ENCODE results near the gene CHP1.
A peak's percentile ranks its signal among the peaks of the same experiment; 100 is the strongest.
"Not testable (repeated sequence)": the region's sequence is repeated elsewhere in the genome, so short reads cannot be mapped to it uniquely, and the experiment has no call there.

The CHP1 gene

GRCh38 chr15:41230345-41230649 lies 771 bp upstream of the CHP1 start:
- H3K4me1 ChIP-seq (ENCODE audit: insufficient read depth, low read length), result peaks cover 3% of the 10 kb centered on the region; the same call in 1 of the 2 replicates
- 33% methylated on average over 10 of the region's 10 CpGs for WGBS
- H3K27ac ChIP-seq (ENCODE audit: low read depth, low read length), result no peak overlapping the region; the same call in 1 of the 2 replicates
- no peaks in the 10 kb centered on the region; the same call in 1 of the 2 replicates for H3K36me3 ChIP-seq (ENCODE audit: insufficient read depth, low read length)
- H3K9me3 ChIP-seq (ENCODE audit: insufficient read depth, low read depth, low read length), result no peaks in the 10 kb centered on the region
- peak overlapping the region; percentile 72 for H3K4me3 ChIP-seq (ENCODE audit: low read length)
- H3K9ac ChIP-seq (ENCODE audit: low read depth, low read length), result no peak overlapping the region
- H3K27me3 ChIP-seq (ENCODE audit: insufficient read depth, low read length), result peaks cover 5% of the 10 kb centered on the region; the same call in 1 of the 2 replicates

GRCh38 chr15:41231422-41232226 lies 556 bp downstream of the CHP1 start:
- peak overlapping the region; percentile 65 for H3K9ac ChIP-seq (ENCODE audit: low read depth, low read length)
- no peaks in the 10 kb centered on the region; the same call in 1 of the 2 replicates for H3K36me3 ChIP-seq (ENCODE audit: insufficient read depth, low read length)
- H3K9me3 ChIP-seq (ENCODE audit: insufficient read depth, low read depth, low read length), result no peaks in the 10 kb centered on the region
- H3K4me3 ChIP-seq (ENCODE audit: low read length), result peak overlapping the region; percentile 72
- H3K27ac ChIP-seq (ENCODE audit: low read depth, low read length), result peak overlapping the region; percentile 48; the same call in 1 of the 2 replicates
- H3K27me3 ChIP-seq (ENCODE audit: insufficient read depth, low read length), result peaks cover 5% of the 10 kb centered on the region; the same call in 1 of the 2 replicates
- peaks cover 3% of the 10 kb centered on the region; the same call in 1 of the 2 replicates for H3K4me1 ChIP-seq (ENCODE audit: insufficient read depth, low read length)
- WGBS, result 11% methylated on average over 26 of the region's 28 CpGs

GRCh38 chr15:41233367-41233771 lies 2.3 kb downstream of the CHP1 start:
- 87% methylated on average over 1 of the region's 1 CpG for WGBS
- Histone ChIP-seq H3K36me3 (ENCODE audit: insufficient read depth, low read length) (no peaks in the 10 kb centered on the region; the same call in 1 of the 2 replicates), H3K4me3 (ENCODE audit: low read length) (no peak overlapping the region), H3K27ac (ENCODE audit: low read depth, low read length) (no peak overlapping the region), H3K9ac (ENCODE audit: low read depth, low read length) (no peak overlapping the region), H3K4me1 (ENCODE audit: insufficient read depth, low read length) (peaks cover 3% of the 10 kb centered on the region; the same call in 1 of the 2 replicates), H3K9me3 (ENCODE audit: insufficient read depth, low read depth, low read length) (no peaks in the 10 kb centered on the region), H3K27me3 (ENCODE audit: insufficient read depth, low read length) (peaks cover 5% of the 10 kb centered on the region; the same call in 1 of the 2 replicates)

- H3K9me3 ChIP-seq (ENCODE audit: insufficient read depth, low read depth, low read length); H3K36me3 ChIP-seq (ENCODE audit: insufficient read depth, low read length); H3K9ac ChIP-seq (ENCODE audit: low read depth, low read length); H3K4me1 ChIP-seq (ENCODE audit: insufficient read depth, low read length); H3K27me3 ChIP-seq (ENCODE audit: insufficient read depth, low read length); H3K4me3 ChIP-seq (ENCODE audit: low read length); H3K27ac ChIP-seq (ENCODE audit: low read depth, low read length): not testable (repeated sequence)
- 91% methylated on average over 5 of the region's 5 CpGs for WGBS
Observed at GRCh38 chr15:41235228-41235627, 4.2 kb downstream of the CHP1 start.

GRCh38 chr15:41235929-41236328 lies 4.9 kb downstream of the CHP1 start:
- Histone ChIP-seq H3K36me3 (ENCODE audit: insufficient read depth, low read length) (no peaks in the 10 kb centered on the region; the same call in 1 of the 2 replicates), H3K27ac (ENCODE audit: low read depth, low read length) (no peak overlapping the region), H3K27me3 (ENCODE audit: insufficient read depth, low read length) (no peaks in the 10 kb centered on the region), H3K9me3 (ENCODE audit: insufficient read depth, low read depth, low read length) (no peaks in the 10 kb centered on the region), H3K4me3 (ENCODE audit: low read length) (no peak overlapping the region), H3K4me1 (ENCODE audit: insufficient read depth, low read length) (peaks cover 3% of the 10 kb centered on the region; the same call in 1 of the 2 replicates), H3K9ac (ENCODE audit: low read depth, low read length) (no peak overlapping the region)

GRCh38 chr15:41238100-41238499 lies 7.0 kb downstream of the CHP1 start:
- Histone ChIP-seq H3K4me1 (ENCODE audit: insufficient read depth, low read length) (no peaks in the 10 kb centered on the region), H3K27me3 (ENCODE audit: insufficient read depth, low read length) (no peaks in the 10 kb centered on the region), H3K9ac (ENCODE audit: low read depth, low read length) (no peak overlapping the region), H3K9me3 (ENCODE audit: insufficient read depth, low read depth, low read length) (no peaks in the 10 kb centered on the region), H3K4me3 (ENCODE audit: low read length) (no peak overlapping the region), H3K36me3 (ENCODE audit: insufficient read depth, low read length) (peaks cover 6% of the 10 kb centered on the region), H3K27ac (ENCODE audit: low read depth, low read length) (no peak overlapping the region)
- WGBS, result 85% methylated on average over 5 of the region's 5 CpGs

- Histone ChIP-seq H3K9me3 (ENCODE audit: insufficient read depth, low read depth, low read length) (no peaks in the 10 kb centered on the region), H3K36me3 (ENCODE audit: insufficient read depth, low read length) (peaks cover 25% of the 10 kb centered on the region), H3K4me3 (ENCODE audit: low read length) (no peak overlapping the region), H3K27me3 (ENCODE audit: insufficient read depth, low read length) (no peaks in the 10 kb centered on the region), H3K9ac (ENCODE audit: low read depth, low read length) (no peak overlapping the region), H3K27ac (ENCODE audit: low read depth, low read length) (no peak overlapping the region), H3K4me1 (ENCODE audit: insufficient read depth, low read length) (no peaks in the 10 kb centered on the region)
- whole genome bisulfite sequencing, result 90% methylated on average over 6 of the region's 6 CpGs
Observed at GRCh38 chr15:41241221-41241964, 10.3 kb downstream of the CHP1 start.

GRCh38 chr15:41250745-41251144 lies 19.7 kb downstream of the CHP1 start:
- not testable (repeated sequence) for H3K9ac ChIP-seq (ENCODE audit: low read depth, low read length); H3K27me3 ChIP-seq (ENCODE audit: insufficient read depth, low read length); H3K4me1 ChIP-seq (ENCODE audit: insufficient read depth, low read length); H3K4me3 ChIP-seq (ENCODE audit: low read length); H3K27ac ChIP-seq (ENCODE audit: low read depth, low read length); H3K9me3 ChIP-seq (ENCODE audit: insufficient read depth, low read depth, low read length)
- 88% methylated on average over 8 of the region's 8 CpGs for WGBS
- peaks cover 12% of the 10 kb centered on the region for H3K36me3 ChIP-seq (ENCODE audit: insufficient read depth, low read length)

- no peaks in the 10 kb centered on the region for H3K27me3 ChIP-seq (ENCODE audit: insufficient read depth, low read length)
- no peak overlapping the region for H3K27ac ChIP-seq (ENCODE audit: low read depth, low read length)
- H3K4me3 ChIP-seq (ENCODE audit: low read length), result no peak overlapping the region
- peaks cover 12% of the 10 kb centered on the region for H3K36me3 ChIP-seq (ENCODE audit: insufficient read depth, low read length)
- no peaks in the 10 kb centered on the region for H3K9me3 ChIP-seq (ENCODE audit: insufficient read depth, low read depth, low read length)
- 91% methylated on average over 5 of the region's 5 CpGs for WGBS
- no peaks in the 10 kb centered on the region for H3K4me1 ChIP-seq (ENCODE audit: insufficient read depth, low read length)
- H3K9ac ChIP-seq (ENCODE audit: low read depth, low read length), result no peak overlapping the region
Observed at GRCh38 chr15:41251411-41251810, 20.3 kb downstream of the CHP1 start.

- H3K4me3 ChIP-seq (ENCODE audit: low read length), result no peak overlapping the region
- 99% methylated on average over 4 of the region's 4 CpGs for WGBS
- no peaks in the 10 kb centered on the region for H3K9me3 ChIP-seq (ENCODE audit: insufficient read depth, low read depth, low read length)
- no peaks in the 10 kb centered on the region for H3K4me1 ChIP-seq (ENCODE audit: insufficient read depth, low read length)
- peaks cover 26% of the 10 kb centered on the region for H3K36me3 ChIP-seq (ENCODE audit: insufficient read depth, low read length)
- H3K27ac ChIP-seq (ENCODE audit: low read depth, low read length), result no peak overlapping the region
- H3K27me3 ChIP-seq (ENCODE audit: insufficient read depth, low read length), result no peaks in the 10 kb centered on the region
- no peak overlapping the region for H3K9ac ChIP-seq (ENCODE audit: low read depth, low read length)
Observed at GRCh38 chr15:41254560-41254959, 23.5 kb downstream of the CHP1 start.

- no peak overlapping the region for H3K9ac ChIP-seq (ENCODE audit: low read depth, low read length)
- 92% methylated on average over 3 of the region's 3 CpGs for WGBS
- no peaks in the 10 kb centered on the region for H3K4me1 ChIP-seq (ENCODE audit: insufficient read depth, low read length)
- peaks cover 26% of the 10 kb centered on the region for H3K36me3 ChIP-seq (ENCODE audit: insufficient read depth, low read length)
- no peaks in the 10 kb centered on the region for H3K9me3 ChIP-seq (ENCODE audit: insufficient read depth, low read depth, low read length)
- no peak overlapping the region for H3K27ac ChIP-seq (ENCODE audit: low read depth, low read length)
- no peak overlapping the region for H3K4me3 ChIP-seq (ENCODE audit: low read length)
- no peaks in the 10 kb centered on the region for H3K27me3 ChIP-seq (ENCODE audit: insufficient read depth, low read length)
Observed at GRCh38 chr15:41256103-41256502, 25.0 kb downstream of the CHP1 start.

All from HUES64 (cell line).